Activated effector memory CD4-positive, alpha-beta T cell treated with anti-CD3 and anti-CD28 coated beads, Interleukin-2, amount 50 U/mL, for 16 hours (primary cell): ENCODE results near the gene DNAJB8.

ENCODE experiments used
- DNase-seq: peaks from one replicate; pipeline ENCODE4 v3.0.0-alpha.2; 2020

DNAJB8 gene

GRCh38 chr3:128442949-128443348 is 23.7 kb downstream of the DNAJB8 start:
- DNase-seq: no peak

- no peak for DNase-seq
Measured at GRCh38 chr3:128442070-128442469, 24.6 kb downstream of the DNAJB8 start.

GRCh38 chr3:128439226-128439625 is 27.5 kb downstream of the DNAJB8 start:
- no peak for DNase-seq

GRCh38 chr3:128438488-128439072 is 28.1 kb downstream of the DNAJB8 start:
- no peak for DNase-seq

- DNase-seq: no peak
Measured at GRCh38 chr3:128436214-128436613, 30.5 kb downstream of the DNAJB8 start.

- no peak for DNase-seq
Measured at GRCh38 chr3:128435561-128435960, 31.1 kb downstream of the DNAJB8 start.

GRCh38 chr3:128435058-128435457 is 31.6 kb downstream of the DNAJB8 start:
- no peak for DNase-seq

GRCh38 chr3:128434524-128434923 is 32.2 kb downstream of the DNAJB8 start:
- no peak for DNase-seq

- DNase-seq: no peak
Measured at GRCh38 chr3:128433837-128434165, 32.9 kb downstream of the DNAJB8 start.

- DNase-seq: no peak
Measured at GRCh38 chr3:128432971-128433836, 33.5 kb downstream of the DNAJB8 start.

GRCh38 chr3:128432301-128432970 is 34.3 kb downstream of the DNAJB8 start:
- no peak for DNase-seq

GRCh38 chr3:128431803-128432300 is 34.8 kb downstream of the DNAJB8 start:
- DNase-seq: no peak

GRCh38 chr3:128430731-128431130 is 36.0 kb downstream of the DNAJB8 start:
- DNase-seq: no peak

GRCh38 chr3:128430301-128430700 is 36.4 kb downstream of the DNAJB8 start:
- no peak for DNase-seq

GRCh38 chr3:128429751-128430150 is 36.9 kb downstream of the DNAJB8 start:
- no peak for DNase-seq

- DNase-seq: no peak
Measured at GRCh38 chr3:128429275-128429674, 37.4 kb downstream of the DNAJB8 start.

GRCh38 chr3:128427872-128428822 is 38.5 kb downstream of the DNAJB8 start:
- DNase-seq: no peak

- no peak for DNase-seq
Measured at GRCh38 chr3:128427175-128427857, 39.4 kb downstream of the DNAJB8 start.

GRCh38 chr3:128426128-128426921 is 40.4 kb downstream of the DNAJB8 start:
- peak; percentile 84 for DNase-seq

- no peak for DNase-seq
Measured at GRCh38 chr3:128425846-128426127, 40.9 kb downstream of the DNAJB8 start.

GRCh38 chr3:128425142-128425845 is 41.4 kb downstream of the DNAJB8 start:
- no peak for DNase-seq
